Measurements from ENCODE around the gene TEKT5. TPM values are rescaled to one million over a fixed set of nuclear protein-coding genes. Genes with fewer than 3 reads are reported as not detected.

The TEKT5 gene
- total RNA-seq, 1 experiment from 2014 or later, result not detected

DNA sequence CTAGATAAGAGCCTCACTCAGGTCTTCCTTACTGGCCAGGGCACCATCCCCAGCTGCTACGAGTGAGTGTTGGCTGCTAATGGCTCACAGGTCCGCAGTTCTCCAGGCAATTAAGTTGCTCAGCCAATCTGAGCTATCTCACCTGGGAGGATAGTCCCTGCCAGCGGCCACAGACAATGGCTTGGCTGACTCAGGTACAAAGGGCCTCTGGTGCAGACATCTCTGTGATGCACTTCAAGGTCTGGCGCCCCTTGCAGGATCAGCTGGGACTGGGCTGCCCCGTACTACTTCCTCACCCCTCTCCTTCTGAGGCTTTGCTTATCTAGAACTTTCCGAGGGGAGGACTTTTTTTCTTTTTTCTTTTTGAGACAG lies 65.2 kb downstream of the TEKT5 start:
- no peaks in the 10 kb centered on the region for H3K27me3 ChIP-seq (replicated peaks; ENCODE audit: insufficient read depth, low read depth, low read length, poor library complexity)
- intact Hi-C loops (cut with micrococcal nuclease; ENCODE audit: unreplicated experiment), result no loop called here
- ChIA-PET POLR2A (ENCODE audit: low non-redundant PET) (no interaction called here), CTCF (no interaction called here)
- no peaks in the 10 kb centered on the region for H3K9me3 ChIP-seq (ENCODE audit: low read depth, low read length, poor library complexity, severe bottlenecking)
- no TSS peak for BruUV-seq (replicated peaks)
- no peak for DNase-seq (ENCODE audit: low spot score)
- no peaks in the 10 kb centered on the region for H3K4me1 ChIP-seq (ENCODE audit: insufficient read depth, low read length, poor library complexity, severe bottlenecking)
- no peak for TF ChIP-seq EZH2 (IDR thresholded peaks at IDR 0.05; ENCODE audit: borderline replicate concordance, low read depth, low read length, poor library complexity, severe bottlenecking)
- no peaks in the 10 kb centered on the region for H3K36me3 ChIP-seq (ENCODE audit: insufficient read depth, low read length, poor library complexity, severe bottlenecking)
- H3K4me3 ChIP-seq (ENCODE audit: low read depth, low read length, poor library complexity, severe bottlenecking), result no peak overlapping the region
- H3K27ac ChIP-seq (ENCODE audit: low read depth, low read length, poor library complexity, severe bottlenecking), result no peak overlapping the region

DNA sequence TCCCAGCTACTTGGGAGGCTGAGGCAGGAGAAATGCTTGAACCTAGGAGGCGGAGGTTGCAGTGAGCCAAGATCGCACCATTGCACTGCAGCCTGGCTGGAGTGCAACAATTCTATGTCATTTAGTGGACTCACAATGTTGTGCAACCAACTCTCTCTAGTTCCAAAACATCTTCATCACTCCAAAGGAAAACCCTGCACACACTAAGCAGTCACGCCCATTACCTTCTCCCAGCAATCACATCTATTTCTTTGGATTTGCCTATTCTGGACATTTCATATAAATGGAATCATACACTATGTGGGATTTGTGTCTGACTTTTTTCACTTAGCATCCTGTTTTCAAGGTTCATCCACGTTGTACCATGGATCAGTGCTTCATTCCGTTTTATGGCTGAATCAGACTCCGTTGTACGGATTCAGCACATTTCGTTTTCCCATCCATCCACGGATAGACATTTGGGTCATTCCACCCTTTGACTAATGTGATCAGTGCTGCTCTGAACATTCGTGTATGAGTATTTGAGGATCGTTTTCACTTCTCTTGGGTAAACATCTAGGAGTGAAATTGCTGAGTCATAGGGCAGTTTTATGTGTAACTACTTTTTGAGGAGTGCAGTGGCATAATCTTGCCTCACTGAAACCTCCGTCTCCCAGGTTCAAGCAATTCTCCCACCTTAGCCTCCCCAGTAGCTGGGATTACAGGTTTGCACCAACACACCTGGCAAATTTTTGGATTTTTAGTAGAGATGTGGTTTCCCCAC lies 69.0 kb downstream of the TEKT5 start:
- no peak overlapping the region for H3K27ac ChIP-seq (ENCODE audit: low read depth, low read length, poor library complexity, severe bottlenecking)
- CTCF ChIA-PET, result interaction anchor here (0.5 kb wide), 1 partner anchor 46 kb away, joined by 4 read pairs; the partner anchor contains the start of gene EMP2
- POLR2A ChIA-PET (ENCODE audit: low non-redundant PET), result no interaction called here
- H3K9me3 ChIP-seq (ENCODE audit: low read depth, low read length, poor library complexity, severe bottlenecking), result no peaks in the 10 kb centered on the region
- TF ChIP-seq EZH2 (IDR thresholded peaks at IDR 0.05; ENCODE audit: borderline replicate concordance, low read depth, low read length, poor library complexity, severe bottlenecking) (no peak), CTCF (conservative IDR thresholded peaks at IDR 0.05; ENCODE audit: low read depth, low read length) (no peak)
- H3K36me3 ChIP-seq (ENCODE audit: insufficient read depth, low read length, poor library complexity, severe bottlenecking), result no peaks in the 10 kb centered on the region
- no peak for DNase-seq (ENCODE audit: low spot score)
- intact Hi-C loops (cut with micrococcal nuclease; ENCODE audit: unreplicated experiment), result no loop called here
- BruUV-seq (replicated peaks), result no TSS peak
- no peak overlapping the region for H3K4me3 ChIP-seq (ENCODE audit: low read depth, low read length, poor library complexity, severe bottlenecking)
- no peaks in the 10 kb centered on the region for H3K4me1 ChIP-seq (ENCODE audit: insufficient read depth, low read length, poor library complexity, severe bottlenecking)
- H3K27me3 ChIP-seq (replicated peaks; ENCODE audit: insufficient read depth, low read depth, low read length, poor library complexity), result no peaks in the 10 kb centered on the region

DNA sequence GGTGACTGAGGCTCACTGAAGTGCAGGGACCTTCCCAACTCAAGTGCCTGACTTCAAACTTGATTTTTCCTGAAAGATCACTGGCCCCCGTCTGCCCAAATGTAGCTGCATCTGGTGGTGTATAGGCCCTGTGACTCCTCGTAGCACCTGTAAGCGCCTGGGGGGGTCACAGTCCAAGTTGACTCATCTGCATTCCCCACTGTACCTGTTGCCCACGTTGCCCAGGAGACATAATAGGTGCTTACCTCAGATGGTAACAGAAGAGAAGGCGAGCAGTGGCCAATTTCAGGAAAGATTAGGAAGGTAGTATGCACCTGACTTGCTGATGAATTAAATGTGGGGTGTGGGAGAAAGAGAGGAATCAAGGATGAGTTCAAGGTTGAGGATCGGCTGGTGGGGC lies 70.2 kb downstream of the TEKT5 start:
- BruUV-seq (replicated peaks), result no TSS peak
- ChIA-PET POLR2A (ENCODE audit: low non-redundant PET) (no interaction called here), CTCF (no interaction called here)
- intact Hi-C loops (cut with micrococcal nuclease; ENCODE audit: unreplicated experiment), result no loop called here
- Histone ChIP-seq H3K4me1 (ENCODE audit: insufficient read depth, low read length, poor library complexity, severe bottlenecking) (peaks cover 5% of the 10 kb centered on the region), H3K27ac (ENCODE audit: low read depth, low read length, poor library complexity, severe bottlenecking) (no peak overlapping the region), H3K4me3 (ENCODE audit: low read depth, low read length, poor library complexity, severe bottlenecking) (no peak overlapping the region), H3K9me3 (ENCODE audit: low read depth, low read length, poor library complexity, severe bottlenecking) (no peaks in the 10 kb centered on the region), H3K36me3 (ENCODE audit: insufficient read depth, low read length, poor library complexity, severe bottlenecking) (no peaks in the 10 kb centered on the region), H3K27me3 (replicated peaks; ENCODE audit: insufficient read depth, low read depth, low read length, poor library complexity) (no peaks in the 10 kb centered on the region)
- DNase-seq (ENCODE audit: low spot score), result no peak
- TF ChIP-seq EZH2 (IDR thresholded peaks at IDR 0.05; ENCODE audit: borderline replicate concordance, low read depth, low read length, poor library complexity, severe bottlenecking) (no peak), CTCF (conservative IDR thresholded peaks at IDR 0.05; ENCODE audit: low read depth, low read length) (no peak)

- H3K27ac ChIP-seq (ENCODE audit: low read depth, low read length, poor library complexity, severe bottlenecking), result no peak overlapping the region
- H3K4me1 ChIP-seq (ENCODE audit: insufficient read depth, low read length, poor library complexity, severe bottlenecking), result peaks cover 13% of the 10 kb centered on the region
- no peaks in the 10 kb centered on the region for H3K9me3 ChIP-seq (ENCODE audit: low read depth, low read length, poor library complexity, severe bottlenecking)
- no peaks in the 10 kb centered on the region for H3K27me3 ChIP-seq (replicated peaks; ENCODE audit: insufficient read depth, low read depth, low read length, poor library complexity)
- intact Hi-C loops (cut with micrococcal nuclease; ENCODE audit: unreplicated experiment), result no loop called here
- CTCF ChIA-PET, result no interaction called here
- BruUV-seq (replicated peaks), result no TSS peak
- no peak for DNase-seq (ENCODE audit: low spot score)
- H3K36me3 ChIP-seq (ENCODE audit: insufficient read depth, low read length, poor library complexity, severe bottlenecking), result no peaks in the 10 kb centered on the region
- no peak overlapping the region for H3K4me3 ChIP-seq (ENCODE audit: low read depth, low read length, poor library complexity, severe bottlenecking)
- POLR2A ChIA-PET (ENCODE audit: low non-redundant PET), result no interaction called here
- TF ChIP-seq CTCF (conservative IDR thresholded peaks at IDR 0.05; ENCODE audit: low read depth, low read length), result no peak
- no peak for TF ChIP-seq EZH2 (IDR thresholded peaks at IDR 0.05; ENCODE audit: borderline replicate concordance, low read depth, low read length, poor library complexity, severe bottlenecking)
Measured at GRCh38 chr16:10623059-10623458, 71.7 kb downstream of the TEKT5 start.

All from A673 (cell line).